ENCODE data around the gene LIMS1. TPM values are rescaled to one million over a fixed set of nuclear protein-coding genes. Genes with fewer than 3 reads are reported as not detected.

Gene LIMS1
- polyA plus RNA-seq, 3 donors, result 44.0 to 130 (median 124) TPM

- Mint-ChIP-seq H3K27me3 (ENCODE audit: low read depth in 3 of 3) (no peaks in the 10 kb centered on the region), H3K36me3 (peaks cover 11 to 21% of the 10 kb centered on the region in 2 donors), H3K9me3 (no peaks in the 10 kb centered on the region), H3K27ac (no peak overlapping the region), H3K4me1 (peaks cover 34% of the 10 kb centered on the region), H3K4me3 (no peak overlapping the region)
- Histone ChIP-seq H4K20me1 (ENCODE audit: insufficient read depth, low read length) (peaks cover 81% of the 10 kb centered on the region), H3K9ac (ENCODE audit: insufficient read depth, low read length, poor library complexity, severe bottlenecking) (no peak overlapping the region), H2AFZ (ENCODE audit: insufficient read depth, low read depth, low read length, poor library complexity, severe bottlenecking) (no peak overlapping the region), H3K4me1 (ENCODE audit: control insufficient read depth in 1 of 2, insufficient read depth in 2 of 2, low read length in 2 of 2) (peaks cover 20% of the 10 kb centered on the region in 2 donors), H3K4me2 (replicated peaks; ENCODE audit: extremely low read depth, low read length, poor library complexity, severe bottlenecking) (no peak overlapping the region), H3K36me3 (replicated peaks in 1 of 2; ENCODE audit: control insufficient read depth in 1 of 2, insufficient read depth in 2 of 2, low read length in 2 of 2) (peaks cover 0 to 6% of the 10 kb centered on the region in 2 donors), H3K27ac (ENCODE audit: low read depth in 1 of 2, low read length in 2 of 2) (no peak overlapping the region), H3K4me3 (replicated peaks in 1 of 3; ENCODE audit: low read depth in 2 of 3, low read length in 3 of 3) (no peak overlapping the region), H3K9me3 (replicated peaks in 1 of 2; ENCODE audit: control insufficient read depth in 1 of 2, insufficient read depth in 1 of 2, low read length in 2 of 2) (no peaks in the 10 kb centered on the region), H3K79me2 (ENCODE audit: insufficient read depth, low read length) (peaks cover 98% of the 10 kb centered on the region), H3K27me3 (ENCODE audit: control insufficient read depth in 2 of 2, insufficient read depth in 2 of 2, low read length in 2 of 2) (no peaks in the 10 kb centered on the region)
- intact Hi-C loops (cut with micrococcal nuclease), result no loop called here
- no peak for DNase-seq
- no peak for TF ChIP-seq CTCF (IDR thresholded peaks at IDR 0.05)
- 63% methylated on average over 1 of the region's 2 CpGs for WGBS (ENCODE audit: insufficient coverage)
These were observed 91.5 kb downstream of the LIMS1 start for GRCh38 chr2:108625828-108626195.

GRCh38 chr2:108626995-108627394 lies 92.7 kb downstream of the LIMS1 start:
- WGBS (ENCODE audit: insufficient coverage), result no CpG with 5 or more reads among the region's 2 CpGs
- intact Hi-C loops (cut with micrococcal nuclease), result no loop called here

More at GRCh38 chr2:108626995-108627394, 92.7 kb downstream of the LIMS1 start:
- no peak overlapping the region for H3K4me2 ChIP-seq (replicated peaks; ENCODE audit: extremely low read depth, low read length, poor library complexity, severe bottlenecking)
- TF ChIP-seq CTCF (IDR thresholded peaks at IDR 0.05), result no peak
- H3K4me1 Mint-ChIP-seq, result peaks cover 29% of the 10 kb centered on the region
- no peaks in the 10 kb centered on the region for H3K27me3 ChIP-seq (ENCODE audit: control insufficient read depth in 2 of 2, insufficient read depth in 2 of 2, low read length in 2 of 2)
- no peak overlapping the region for H3K9ac ChIP-seq (ENCODE audit: insufficient read depth, low read length, poor library complexity, severe bottlenecking)
- DNase-seq, result no peak
- H3K27ac Mint-ChIP-seq, result no peak overlapping the region
- H3K4me1 ChIP-seq (ENCODE audit: control insufficient read depth in 1 of 2, insufficient read depth in 2 of 2, low read length in 2 of 2), result peaks cover 8% of the 10 kb centered on the region in 2 donors
- no peak overlapping the region for H2AFZ ChIP-seq (ENCODE audit: insufficient read depth, low read depth, low read length, poor library complexity, severe bottlenecking)
- peaks cover 0 to 7% of the 10 kb centered on the region in 2 donors for H3K36me3 ChIP-seq (replicated peaks in 1 of 2; ENCODE audit: control insufficient read depth in 1 of 2, insufficient read depth in 2 of 2, low read length in 2 of 2)
- H3K27ac ChIP-seq (ENCODE audit: low read depth in 1 of 2, low read length in 2 of 2), result no peak overlapping the region
- peaks cover 81% of the 10 kb centered on the region for H4K20me1 ChIP-seq (ENCODE audit: insufficient read depth, low read length)
- H3K36me3 Mint-ChIP-seq, result peaks cover 19 to 29% of the 10 kb centered on the region in 2 donors
- H3K4me3 Mint-ChIP-seq, result no peak overlapping the region
- H3K9me3 Mint-ChIP-seq, result no peaks in the 10 kb centered on the region
- no peak overlapping the region for H3K4me3 ChIP-seq (replicated peaks in 1 of 3; ENCODE audit: low read depth in 2 of 3, low read length in 3 of 3)
- no peaks in the 10 kb centered on the region for H3K9me3 ChIP-seq (replicated peaks in 1 of 2; ENCODE audit: control insufficient read depth in 1 of 2, insufficient read depth in 1 of 2, low read length in 2 of 2)
- H3K79me2 ChIP-seq (ENCODE audit: insufficient read depth, low read length), result peaks cover 98% of the 10 kb centered on the region
- H3K27me3 Mint-ChIP-seq (ENCODE audit: low read depth in 3 of 3), result peaks cover 0 to 1% (median 0%) of the 10 kb centered on the region in 3 donors

Data from CD14-positive monocyte (primary cell).